HUDEP-2 (cell line): Measurements from ENCODE around the gene AMPH.
A peak's percentile ranks its signal among the peaks of the same experiment; 100 is the strongest.

ENCODE experiments used
- DNase-seq, 76 experiments: peaks; one replicate each; lab custom pipeline; 2025; ENCODE audit not compliant: unreplicated experiment in 76 of 76; lab: John Stamatoyannopoulos, UW

The AMPH gene

DNA sequence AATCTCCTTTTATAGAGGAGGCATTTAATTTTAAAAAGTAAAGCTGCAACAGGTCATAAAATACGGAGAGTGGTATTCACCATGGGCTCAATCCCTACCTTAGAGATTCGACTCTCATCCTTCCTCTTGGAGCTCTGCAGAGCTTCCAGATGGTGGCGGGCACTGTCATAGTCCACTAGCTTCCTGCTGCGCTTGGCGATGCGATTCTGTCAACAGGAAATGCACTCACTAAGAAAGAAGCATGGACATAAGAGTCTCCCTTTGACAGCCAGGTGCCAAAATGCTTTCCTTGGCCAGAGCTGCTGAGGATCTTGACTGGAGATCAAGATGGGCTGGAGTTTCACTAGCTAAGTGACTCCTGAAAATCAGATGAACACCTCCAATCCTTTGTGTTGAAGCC is 154.4 kb downstream of the AMPH start:
- DNase-seq: no peak

DNA sequence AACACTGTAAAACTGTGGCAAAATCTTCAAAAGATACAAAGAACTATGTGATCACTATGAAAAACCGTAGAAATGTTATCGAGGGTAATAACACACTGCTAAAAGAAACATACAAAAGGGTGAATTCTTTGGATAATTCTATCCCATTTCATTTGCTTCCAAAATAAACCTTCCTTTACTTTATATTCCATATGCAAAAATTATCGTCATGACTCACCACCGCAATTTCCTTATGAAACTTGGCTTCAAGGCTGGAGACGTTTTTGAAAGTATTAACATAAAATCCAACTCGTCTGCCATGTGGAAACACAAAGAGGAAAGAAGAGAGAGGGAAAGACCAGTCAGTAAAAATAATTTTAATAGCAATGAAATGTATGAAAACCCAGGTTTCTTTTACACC is 165.2 kb downstream of the AMPH start:
- no peak for DNase-seq

DNA sequence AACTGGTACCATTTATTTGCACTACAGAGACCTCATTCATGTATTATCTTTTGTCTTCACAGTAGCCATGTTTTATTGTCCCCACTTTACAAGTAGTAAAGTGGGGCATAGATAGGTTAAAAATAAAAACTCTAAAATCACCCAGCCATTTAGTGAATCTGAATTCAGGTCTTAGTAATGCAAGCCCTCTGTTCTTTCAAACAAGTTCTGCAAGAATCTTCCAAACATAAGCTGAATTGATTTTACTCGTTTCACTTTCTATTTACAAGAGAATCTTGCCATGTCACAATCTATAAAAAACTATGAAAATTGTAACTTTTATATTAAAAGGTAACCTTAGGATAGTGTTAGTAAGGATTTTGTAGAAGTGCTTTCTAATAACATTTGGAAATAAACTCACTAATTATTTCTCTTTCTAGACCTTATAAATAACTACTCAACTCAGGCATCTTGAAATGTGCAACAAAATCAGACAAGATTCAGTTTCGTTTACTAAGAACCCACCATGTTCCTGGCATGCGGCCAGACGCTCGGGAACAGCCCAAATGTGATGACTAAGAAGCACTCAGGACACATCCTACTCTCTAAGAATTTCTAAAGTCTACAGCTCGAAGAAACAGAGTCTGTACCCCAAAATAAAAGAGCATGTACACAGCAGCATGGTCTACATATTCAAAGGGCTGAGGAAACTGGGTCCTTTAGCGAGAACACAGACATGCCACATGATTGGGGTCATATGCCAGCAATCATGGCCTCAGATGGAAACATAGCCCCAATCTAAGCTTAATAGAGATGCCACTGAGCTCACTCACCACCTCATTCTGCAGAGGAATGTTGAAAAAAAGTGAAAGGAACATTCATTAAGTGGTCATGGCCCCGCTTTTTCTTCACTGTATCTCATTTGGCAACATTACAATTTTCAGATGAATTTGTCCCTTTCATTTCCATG is 167.6 kb downstream of the AMPH start:
- peak in 46 of 76 experiments; percentile 1 to 68 (median 21) for DNase-seq

- DNase-seq: no peak
These were observed 168.4 kb downstream of the AMPH start for GRCh38 chr7:38462819-38463218.

DNA sequence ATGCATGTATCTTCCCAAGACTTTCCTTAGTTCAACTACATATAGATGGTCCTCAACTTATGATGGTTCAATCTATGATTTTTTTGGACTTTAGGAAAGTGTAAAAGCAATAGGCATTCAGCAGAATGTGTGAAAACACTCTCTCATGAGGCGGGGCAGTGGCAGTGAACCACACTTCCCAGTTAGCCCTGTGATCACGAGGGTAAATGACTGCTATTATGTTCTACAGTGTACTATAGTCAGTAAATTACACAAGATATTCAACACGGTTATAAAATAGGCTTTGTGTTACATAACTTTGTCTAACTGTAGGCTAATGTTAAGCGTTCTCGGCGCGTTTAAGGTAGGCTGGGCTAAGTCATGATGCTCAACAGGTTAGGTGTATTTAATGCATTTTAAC is 169.3 kb downstream of the AMPH start:
- no peak for DNase-seq

GRCh38 chr7:38453826-38454225 is 177.3 kb downstream of the AMPH start:
- no peak for DNase-seq

GRCh38 chr7:38453168-38453567 is 178.0 kb downstream of the AMPH start:
- no peak for DNase-seq

DNA sequence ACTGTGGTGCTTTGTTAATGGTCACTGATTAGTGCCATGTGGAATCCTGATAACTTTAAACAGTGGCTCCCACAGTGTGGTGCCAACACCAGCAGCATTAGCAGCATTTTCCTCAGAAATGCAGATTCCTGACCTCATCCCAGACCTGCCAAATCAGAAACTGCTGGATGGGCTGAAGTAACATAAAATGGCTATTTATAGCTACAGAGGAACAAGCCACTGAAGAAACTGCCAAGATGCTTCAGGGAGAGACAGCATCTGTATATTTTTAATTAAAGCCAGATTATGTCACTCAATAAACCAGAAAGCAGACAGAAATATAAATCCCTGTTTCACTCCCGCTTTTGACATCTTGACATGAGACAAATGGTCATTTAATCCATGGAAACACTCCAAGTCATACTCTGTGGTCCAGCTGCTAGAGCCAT is 178.5 kb downstream of the AMPH start:
- DNase-seq: no peak

DNA sequence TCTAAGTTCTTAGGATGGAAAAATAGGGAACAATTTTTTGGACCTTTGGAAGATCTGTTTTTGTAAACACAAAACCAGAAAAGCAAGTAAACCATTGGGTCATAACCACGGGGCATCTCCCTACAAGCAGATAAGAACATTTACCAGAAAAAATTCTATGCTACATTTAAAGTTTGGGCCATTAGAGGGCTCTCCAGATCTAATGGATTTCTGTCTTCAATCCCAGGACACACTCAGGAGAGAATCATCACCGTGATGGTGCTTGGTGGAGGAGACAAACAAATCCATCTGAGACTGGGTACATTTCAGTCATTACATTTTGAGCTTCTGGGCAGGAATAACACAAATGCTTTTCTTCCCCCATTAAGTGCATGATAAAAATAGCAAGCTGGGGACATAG is 179.3 kb downstream of the AMPH start:
- peak in 2 of 76 experiments; percentile 2 to 11 for DNase-seq

DNA sequence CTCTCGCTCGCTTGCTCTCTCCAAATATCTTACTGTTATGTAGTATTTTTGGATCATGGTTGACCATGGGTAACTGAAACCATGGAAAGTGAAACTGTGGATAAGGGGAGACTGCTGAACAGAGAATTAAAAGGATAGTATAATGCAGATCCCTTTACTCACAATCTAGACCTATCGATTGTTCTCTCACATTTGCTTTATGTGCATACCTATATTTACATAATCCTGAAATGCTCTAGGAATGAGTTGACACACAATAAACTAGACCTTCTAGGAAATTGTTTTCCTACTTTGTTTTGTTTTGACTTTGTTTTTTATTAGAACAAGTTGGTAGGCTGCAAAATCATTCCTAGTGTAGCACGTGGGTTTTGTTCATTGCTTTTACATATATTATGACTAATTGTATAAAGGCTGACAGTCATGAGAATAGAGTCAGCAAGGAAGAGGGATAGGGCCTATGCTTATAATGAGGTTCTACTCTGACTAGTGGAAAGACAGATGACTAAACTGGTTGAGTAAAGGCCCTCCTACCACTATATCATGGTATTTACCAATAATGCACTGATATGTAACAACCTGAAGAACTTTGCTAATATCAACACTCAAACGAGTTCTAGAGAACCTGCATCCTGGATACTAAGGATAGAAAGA is 182.5 kb downstream of the AMPH start:
- DNase-seq: no peak

GRCh38 chr7:38448054-38448453 is 183.1 kb downstream of the AMPH start:
- DNase-seq: no peak

GRCh38 chr7:38438970-38439369 is 192.2 kb downstream of the AMPH start:
- no peak for DNase-seq

GRCh38 chr7:38432671-38433070 is 198.5 kb downstream of the AMPH start:
- DNase-seq: no peak

- DNase-seq: no peak
These were observed 199.1 kb downstream of the AMPH start for GRCh38 chr7:38432080-38432479.

GRCh38 chr7:38429057-38429456 is 202.1 kb downstream of the AMPH start:
- no peak for DNase-seq

DNA sequence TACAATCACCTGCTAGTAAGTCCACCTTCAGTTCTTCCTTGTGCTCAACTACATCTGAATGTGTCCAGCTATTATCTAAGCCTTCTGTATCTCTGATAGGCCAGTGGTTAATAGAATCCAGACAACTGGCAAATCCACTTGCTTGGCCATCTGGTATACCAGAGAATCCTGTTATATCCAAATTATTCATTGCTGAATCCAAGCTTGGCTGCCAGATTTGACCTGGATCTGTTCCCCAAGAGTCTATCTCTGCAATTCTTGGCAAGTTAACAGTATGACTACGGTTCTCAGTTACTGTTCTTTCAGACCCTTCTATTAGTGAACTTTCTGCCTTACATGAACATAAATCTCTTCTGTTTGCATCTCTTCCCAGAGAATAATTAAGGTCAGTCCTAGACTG is 203.1 kb downstream of the AMPH start:
- no peak for DNase-seq

DNA sequence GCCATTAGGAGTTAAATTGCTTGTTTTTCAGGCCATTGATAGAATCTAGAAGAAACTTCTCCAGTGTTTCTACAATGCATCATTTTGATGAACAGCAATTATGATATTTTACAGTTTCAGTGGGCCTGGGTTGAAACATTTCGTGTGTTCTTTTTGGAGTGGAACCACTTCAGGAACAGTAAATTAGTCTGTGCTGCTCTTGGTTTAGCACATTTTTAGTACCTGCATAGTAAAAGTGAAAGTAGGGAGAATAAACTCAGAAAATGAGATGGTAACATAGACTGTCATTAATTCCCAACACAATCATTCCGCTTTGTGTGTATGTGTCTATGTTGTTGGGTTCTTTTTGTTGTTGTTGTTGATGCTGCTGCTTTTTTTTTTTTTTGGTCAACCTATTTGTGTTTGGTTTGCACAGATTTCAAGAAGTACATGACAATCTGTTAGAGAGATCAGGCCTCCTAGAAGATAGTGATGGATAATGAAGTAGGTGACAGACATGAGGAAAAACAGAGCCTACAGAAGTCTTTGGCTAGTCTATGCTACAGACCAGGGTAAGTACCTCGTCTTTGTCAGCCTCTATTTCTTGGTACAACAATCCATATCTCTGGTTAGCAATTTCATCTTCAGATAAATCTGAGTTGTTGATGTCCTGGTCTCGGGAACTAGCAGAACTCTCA is 203.8 kb downstream of the AMPH start:
- DNase-seq: no peak

GRCh38 chr7:38425509-38425908 is 205.7 kb downstream of the AMPH start:
- DNase-seq: no peak

DNA sequence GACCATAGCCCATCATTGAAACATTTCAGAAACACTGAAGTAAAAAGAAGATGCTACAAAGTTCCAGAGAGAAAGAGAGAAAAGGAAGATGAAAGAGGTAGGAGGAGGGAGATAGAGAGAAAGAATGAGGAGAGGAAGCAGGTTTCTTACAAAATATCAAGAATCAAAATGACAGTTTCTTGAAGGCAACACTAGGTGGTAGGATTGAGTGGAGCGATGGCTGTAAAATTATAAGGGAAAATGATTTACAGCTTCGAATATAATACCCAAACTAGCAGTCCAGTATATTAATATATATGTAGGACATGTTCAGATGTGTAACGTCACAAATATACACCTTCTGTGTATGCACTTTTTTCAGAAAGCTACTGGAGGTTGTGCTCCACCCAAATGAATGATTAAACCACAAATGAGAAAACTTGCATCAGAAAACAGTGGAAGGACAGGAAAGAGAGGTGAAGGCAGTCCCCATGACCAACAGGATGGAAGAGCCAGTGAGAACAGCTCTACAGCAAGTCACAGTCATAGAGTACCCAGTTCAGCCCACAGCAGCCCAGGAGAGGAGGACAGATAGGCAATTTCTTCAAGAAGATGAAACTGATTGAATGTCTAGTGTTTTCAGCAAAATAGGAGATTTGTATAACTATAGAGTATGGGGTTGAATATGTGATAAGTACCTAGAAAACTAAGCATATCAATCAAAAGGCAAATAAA is 206.3 kb downstream of the AMPH start:
- no peak for DNase-seq

- DNase-seq: peak in 6 of 76 experiments; percentile 13 to 52 (median 20)
These were observed 217.4 kb downstream of the AMPH start for GRCh38 chr7:38413784-38414183.

- peak in 9 of 76 experiments; percentile 1 to 19 (median 13) for DNase-seq
These were observed 219.8 kb downstream of the AMPH start for GRCh38 chr7:38411404-38411803.
